ENCODE measurements around the gene SLU7.

The SLU7 gene

GRCh38 chr5:160369990-160370712 lies 48.7 kb downstream of the SLU7 start, which contains the start of gene C1QTNF2:
TSS of gene C1QTNF2 (minus strand) at chr5:160370626. CDS start at chr5:160355011, 15,615 bp downstream.
- in situ Hi-C loops (cut with MboI; ENCODE audit: low sequenced_read_pairs), result no loop called here

- in situ Hi-C loops (cut with MboI; ENCODE audit: low sequenced_read_pairs), result no loop called here
Measured at GRCh38 chr5:160367885-160368284, 51.0 kb downstream of the SLU7 start.

- in situ Hi-C loops (cut with MboI; ENCODE audit: low sequenced_read_pairs), result no loop called here
Measured at GRCh38 chr5:160367261-160367660, 51.6 kb downstream of the SLU7 start.

- in situ Hi-C loops (cut with MboI; ENCODE audit: low sequenced_read_pairs), result no loop called here
Measured at GRCh38 chr5:160366230-160366629, 52.7 kb downstream of the SLU7 start.

GRCh38 chr5:160363660-160364395 lies 55.1 kb downstream of the SLU7 start:
- in situ Hi-C loops (cut with MboI; ENCODE audit: low sequenced_read_pairs), result no loop called here

- in situ Hi-C loops (cut with MboI; ENCODE audit: low sequenced_read_pairs), result no loop called here
Measured at GRCh38 chr5:160363211-160363610, 55.7 kb downstream of the SLU7 start.

GRCh38 chr5:160361624-160362228 lies 57.2 kb downstream of the SLU7 start:
- in situ Hi-C loops (cut with MboI; ENCODE audit: low sequenced_read_pairs), result no loop called here

- in situ Hi-C loops (cut with MboI; ENCODE audit: low sequenced_read_pairs), result no loop called here
Measured at GRCh38 chr5:160360310-160360709, 58.6 kb downstream of the SLU7 start.

- in situ Hi-C loops (cut with MboI; ENCODE audit: low sequenced_read_pairs), result no loop called here
Measured at GRCh38 chr5:160359816-160360215, 59.1 kb downstream of the SLU7 start.

GRCh38 chr5:160359242-160359641 lies 59.6 kb downstream of the SLU7 start:
- in situ Hi-C loops (cut with MboI; ENCODE audit: low sequenced_read_pairs), result no loop called here

- in situ Hi-C loops (cut with MboI; ENCODE audit: low sequenced_read_pairs), result no loop called here
Measured at GRCh38 chr5:160357861-160358411, 60.9 kb downstream of the SLU7 start.

GRCh38 chr5:160357394-160357793 lies 61.5 kb downstream of the SLU7 start:
- in situ Hi-C loops (cut with MboI; ENCODE audit: low sequenced_read_pairs), result no loop called here

GRCh38 chr5:160356550-160357347 lies 62.1 kb downstream of the SLU7 start:
- in situ Hi-C loops (cut with MboI; ENCODE audit: low sequenced_read_pairs), result no loop called here

GRCh38 chr5:160354666-160355065 lies 64.2 kb downstream of the SLU7 start:
- in situ Hi-C loops (cut with MboI; ENCODE audit: low sequenced_read_pairs), result no loop called here

- in situ Hi-C loops (cut with MboI; ENCODE audit: low sequenced_read_pairs), result no loop called here
Measured at GRCh38 chr5:160353379-160353778, 65.5 kb downstream of the SLU7 start.

GRCh38 chr5:160352308-160352707 lies 66.6 kb downstream of the SLU7 start:
- in situ Hi-C loops (cut with MboI; ENCODE audit: low sequenced_read_pairs), result no loop called here
